ENCODE results near the gene GLRA3.
"Not testable (repeated sequence)": the region's sequence is repeated elsewhere in the genome, so short reads cannot be mapped to it uniquely, and the experiment has no call there.

The GLRA3 gene

GRCh38 chr4:174663216-174663615, 165.8 kb downstream of the GLRA3 start:
- no peak for DNase-seq (ENCODE audit: low read depth in 2 of 2)

- no peak for DNase-seq (ENCODE audit: low read depth in 2 of 2)
Measured at GRCh38 chr4:174658246-174658645, 170.8 kb downstream of the GLRA3 start.

GRCh38 chr4:174657472-174657871, 171.6 kb downstream of the GLRA3 start:
- DNase-seq (ENCODE audit: low read depth in 2 of 2), result no peak

- DNase-seq (ENCODE audit: low read depth in 2 of 2), result no peak
Measured at GRCh38 chr4:174654634-174655033, 174.4 kb downstream of the GLRA3 start.

DNA sequence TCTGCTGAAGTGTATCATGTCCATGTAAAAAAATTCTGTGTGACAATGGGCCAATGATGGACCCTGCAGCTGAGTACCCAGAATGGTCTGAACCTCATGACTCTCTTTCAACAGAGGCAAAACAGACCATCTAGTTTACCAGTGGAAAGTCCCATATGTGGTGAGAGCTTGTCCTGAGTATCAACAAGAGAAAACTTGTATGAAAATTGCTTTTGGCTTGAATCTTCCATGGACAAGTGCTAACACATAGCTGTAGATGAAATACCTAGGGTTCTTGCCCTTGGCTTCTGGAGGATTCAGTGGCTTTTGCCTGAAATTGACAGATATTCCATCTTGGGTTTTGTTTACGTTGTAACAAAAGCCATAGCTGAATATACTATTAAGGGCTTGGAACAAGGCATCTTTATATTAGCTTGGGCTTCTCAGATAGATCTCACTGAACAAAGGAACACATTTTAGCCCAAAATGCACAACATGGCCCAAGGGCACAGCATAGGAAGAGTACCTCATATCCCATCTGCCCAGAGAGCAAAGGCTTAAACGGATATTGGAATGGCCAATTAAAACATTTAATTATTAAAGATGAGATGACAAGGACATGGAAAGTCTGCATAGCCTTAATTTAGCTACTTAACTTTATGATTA, 178.2 kb downstream of the GLRA3 start:
- no peak for DNase-seq (ENCODE audit: low read depth in 2 of 2)

GRCh38 chr4:174648812-174649211, 180.2 kb downstream of the GLRA3 start:
- no peak for DNase-seq (ENCODE audit: low read depth in 2 of 2)

- DNase-seq (ENCODE audit: low read depth in 2 of 2), result no peak
Measured at GRCh38 chr4:174646326-174646725, 182.7 kb downstream of the GLRA3 start.

GRCh38 chr4:174640146-174640545, 188.9 kb downstream of the GLRA3 start:
- DNase-seq (ENCODE audit: low read depth in 2 of 2), result no peak

DNA sequence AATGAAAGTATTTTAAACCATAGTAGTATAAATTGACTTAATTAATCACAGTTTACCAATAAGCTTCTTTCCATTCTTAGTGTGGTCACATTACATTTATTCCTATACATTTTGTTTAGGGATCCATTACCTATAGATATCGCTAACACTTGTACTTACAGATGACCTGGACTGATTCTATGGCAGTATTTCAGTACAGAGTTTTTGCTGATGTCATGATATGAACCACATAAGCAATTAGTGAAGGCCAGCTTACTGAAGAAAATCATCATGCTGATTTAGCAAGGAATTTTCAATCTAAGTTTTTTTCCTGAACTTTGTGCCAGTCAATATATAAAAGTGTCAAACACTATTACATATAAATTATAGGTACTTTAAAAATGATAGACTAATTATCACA, 193.3 kb downstream of the GLRA3 start:
- no peak for DNase-seq (ENCODE audit: low read depth in 2 of 2)

DNA sequence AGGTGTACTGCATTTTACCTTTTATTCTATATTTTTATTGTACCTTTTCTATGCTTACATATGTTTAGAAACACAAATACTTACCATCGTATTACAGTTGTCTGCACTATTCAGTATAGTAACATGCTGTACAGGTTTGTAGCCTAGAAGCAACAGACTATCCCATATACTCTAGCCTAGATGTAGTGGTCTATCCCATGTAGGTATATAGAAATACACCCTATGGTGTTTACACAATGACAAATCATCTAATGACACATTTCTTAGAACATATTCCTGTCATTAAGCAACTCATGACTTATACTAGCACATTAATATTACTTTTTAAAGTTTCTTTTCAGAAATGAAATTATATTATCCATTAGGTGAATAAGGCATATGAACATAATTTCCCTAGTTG, 195.6 kb downstream of the GLRA3 start:
- no peak for DNase-seq (ENCODE audit: low read depth in 2 of 2)

GRCh38 chr4:174631901-174632758, 196.9 kb downstream of the GLRA3 start:
- no peak for DNase-seq (ENCODE audit: low read depth in 2 of 2)

DNA sequence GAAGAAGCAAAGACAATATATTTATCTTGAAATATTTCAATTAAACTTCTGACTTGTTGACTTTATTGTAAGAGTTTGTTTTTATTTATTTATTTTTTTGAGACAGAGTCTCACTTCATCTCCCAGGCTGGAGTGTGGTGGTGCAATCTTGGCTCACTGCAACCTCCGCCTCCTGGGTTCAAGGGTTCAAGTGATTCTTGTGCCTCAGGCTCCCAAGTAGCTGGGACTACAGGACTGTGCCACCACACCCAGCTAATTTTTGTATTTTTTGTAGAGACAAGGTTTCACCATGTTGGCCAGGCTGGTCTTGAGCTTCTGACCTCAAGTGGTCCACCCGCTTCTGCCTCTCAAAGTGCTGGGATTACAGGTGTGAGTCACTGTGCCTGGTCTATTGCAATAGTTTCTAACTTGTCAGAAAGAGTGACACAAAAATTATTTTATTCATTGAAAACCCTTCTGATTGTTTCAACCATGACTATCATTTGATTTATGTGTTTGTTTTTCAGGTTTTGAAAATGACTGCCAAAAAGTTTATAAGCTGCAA, 199.1 kb downstream of the GLRA3 start:
- not testable (repeated sequence) for DNase-seq (ENCODE audit: low read depth in 2 of 2)

GRCh38 chr4:174629265-174629664, 199.8 kb downstream of the GLRA3 start:
- DNase-seq (ENCODE audit: low read depth in 2 of 2), result no peak

GRCh38 chr4:174628191-174628590, 200.9 kb downstream of the GLRA3 start:
- DNase-seq (ENCODE audit: low read depth in 2 of 2), result no peak

- no peak for DNase-seq (ENCODE audit: low read depth in 2 of 2)
Measured at GRCh38 chr4:174627473-174627872, 201.6 kb downstream of the GLRA3 start.

- no peak for DNase-seq (ENCODE audit: low read depth in 2 of 2)
Measured at GRCh38 chr4:174626342-174627008, 202.6 kb downstream of the GLRA3 start.

DNA sequence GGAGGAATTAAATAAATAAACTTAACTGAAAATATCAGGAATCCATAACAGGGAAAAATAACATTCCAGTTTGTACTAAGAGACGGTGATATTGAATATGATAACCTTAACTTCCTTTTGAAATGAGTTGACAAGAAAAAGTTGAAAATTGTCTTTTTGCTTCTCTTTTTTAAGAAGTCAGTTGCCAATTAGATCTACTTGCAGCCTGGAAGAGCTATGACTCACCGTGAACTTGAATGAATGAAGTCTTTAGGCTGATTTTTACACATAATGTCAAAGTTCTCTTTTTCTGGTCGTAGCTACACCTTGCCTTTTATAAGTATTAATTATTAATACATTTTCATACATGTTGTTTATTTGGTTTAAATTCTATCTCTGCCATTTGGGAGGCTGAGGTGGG, 212.4 kb downstream of the GLRA3 start:
- no peak for DNase-seq (ENCODE audit: low read depth in 2 of 2)

DNA sequence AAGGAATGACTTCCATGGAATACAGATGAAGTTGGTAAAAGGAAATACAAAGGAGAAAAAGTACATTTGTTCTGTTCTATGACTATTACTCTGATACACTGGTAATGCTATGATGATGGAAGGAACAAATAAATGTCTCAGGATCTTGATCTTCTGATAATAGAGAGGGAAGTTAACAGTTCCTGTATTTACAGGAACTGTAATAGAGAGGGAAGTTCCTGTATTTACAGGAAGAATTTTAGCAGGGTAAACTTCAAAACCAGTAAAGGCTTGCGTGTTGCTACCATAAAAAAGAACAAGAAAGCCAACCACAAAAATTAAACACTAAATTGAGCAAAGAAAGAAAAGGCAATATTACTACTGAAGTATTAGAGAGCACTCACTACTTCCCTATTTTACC, 215.1 kb downstream of the GLRA3 start:
- DNase-seq (ENCODE audit: low read depth in 2 of 2), result no peak

GRCh38 chr4:174611792-174612191, 217.3 kb downstream of the GLRA3 start:
- no peak for DNase-seq (ENCODE audit: low read depth in 2 of 2)

DNA sequence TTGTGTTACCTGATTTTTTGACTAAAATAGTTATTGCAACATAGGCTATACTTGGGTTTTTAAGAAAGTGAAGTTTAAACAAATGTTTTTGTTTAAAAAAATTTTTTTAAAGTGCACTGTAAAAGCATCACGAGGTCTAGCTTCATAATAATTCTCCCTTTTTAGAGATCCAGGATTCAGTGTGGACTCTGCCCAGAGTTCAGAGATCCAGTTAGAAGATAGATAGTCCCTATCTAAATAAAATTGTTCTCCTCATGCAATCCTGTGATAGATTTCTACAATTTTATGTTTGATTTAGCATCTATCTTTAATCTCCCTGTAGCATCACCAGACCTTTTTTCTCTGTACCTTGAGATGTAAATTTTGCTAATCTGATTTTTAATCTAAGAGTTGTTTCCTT, 221.3 kb downstream of the GLRA3 start:
- DNase-seq (ENCODE audit: low read depth in 2 of 2), result no peak

DNA sequence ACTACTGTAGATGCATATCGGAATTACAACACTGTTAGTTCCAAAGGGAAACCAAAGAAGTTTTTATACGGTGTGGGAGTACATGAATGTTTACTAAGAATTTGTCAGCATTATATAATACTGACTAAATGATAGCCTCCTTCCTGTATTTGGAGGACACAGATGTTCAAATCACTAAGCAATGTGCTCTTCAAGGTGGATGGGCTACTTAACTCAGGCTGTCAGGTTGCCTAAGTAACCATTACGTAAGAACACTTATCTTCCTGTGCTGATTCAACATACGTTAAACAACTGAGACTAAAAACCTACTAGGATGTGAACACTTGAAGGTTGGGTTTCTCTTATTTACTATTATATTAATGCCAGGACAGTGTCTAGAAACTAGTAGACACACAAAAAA, 224.8 kb downstream of the GLRA3 start:
- no peak for DNase-seq (ENCODE audit: low read depth in 2 of 2)

DNA sequence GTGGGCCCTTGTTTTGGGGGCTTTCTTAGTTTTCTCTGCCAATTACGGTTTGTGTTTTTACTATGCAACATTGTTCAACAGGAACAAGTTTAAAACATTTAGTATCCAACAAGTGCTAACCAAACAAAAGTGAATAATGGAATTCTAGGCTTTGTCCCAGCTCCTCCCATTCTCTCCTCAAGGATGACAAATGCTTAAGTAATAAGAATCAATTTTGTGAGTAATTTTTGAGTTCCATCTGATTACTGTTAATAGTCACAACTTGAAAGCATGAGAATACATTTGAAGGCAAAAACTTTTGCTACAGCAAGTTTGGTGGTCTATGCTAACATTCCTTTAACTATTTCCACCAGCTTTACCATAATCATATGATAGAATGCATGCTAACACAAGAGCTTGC, 228.7 kb downstream of the GLRA3 start:
- no peak for DNase-seq (ENCODE audit: low read depth in 2 of 2)

DNA sequence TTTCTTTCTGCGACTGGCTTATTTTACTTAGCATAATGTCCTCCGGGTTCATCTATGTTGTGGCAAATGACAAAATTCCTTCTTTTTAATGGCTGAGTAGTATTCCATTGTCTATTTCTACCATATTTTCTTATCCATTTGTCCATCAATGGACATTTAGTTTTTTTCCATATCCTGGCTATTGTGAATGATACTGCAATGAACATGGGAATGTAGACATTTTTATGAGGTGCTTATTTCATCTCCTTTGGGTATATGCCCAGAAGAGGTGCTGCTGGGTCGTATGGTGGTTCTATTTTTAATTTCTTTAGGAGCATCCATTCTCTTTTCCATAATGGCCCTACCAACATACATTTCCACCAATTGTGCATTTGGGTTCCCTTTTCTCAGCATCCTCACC, 230.2 kb downstream of the GLRA3 start:
- DNase-seq (ENCODE audit: low read depth in 2 of 2), result no peak

Data from activated CD8-positive, alpha-beta memory T cell treated with anti-CD3 and anti-CD28 coated beads for 4 hours (primary cell).